HUES6 (cell line): Measurements from ENCODE around the gene RAD17.
"Not testable (repeated sequence)": the region's sequence is repeated elsewhere in the genome, so short reads cannot be mapped to it uniquely, and the experiment has no call there.

Experiments used
- H3K27ac ChIP-seq: 2 replicates; pipeline ENCODE4 v1.7.0; 2013; ENCODE audit warnings: low read depth, mild to moderate bottlenecking, low read length, inconsistent platforms
- H3K27me3 ChIP-seq: 2 replicates; pipeline ENCODE4 v1.6.1; 2013; ENCODE audit warnings: low read length; ENCODE audit not compliant: control insufficient read depth, insufficient read depth
- H3K36me3 ChIP-seq: 2 replicates; pipeline ENCODE4 v1.6.1; 2013; ENCODE audit warnings: low read length; ENCODE audit not compliant: control insufficient read depth, insufficient read depth
- H3K4me1 ChIP-seq: 2 replicates; pipeline ENCODE4 v1.6.1; 2013; ENCODE audit warnings: low read length; ENCODE audit not compliant: control insufficient read depth, insufficient read depth
- H3K4me3 ChIP-seq: 2 replicates; pipeline ENCODE4 v1.5.1; 2013; ENCODE audit warnings: low read depth, low read length
- H3K9ac ChIP-seq: one replicate; pipeline ENCODE4 v1.6.1; 2013; ENCODE audit warnings: mild to moderate bottlenecking, low read length
- H3K9me3 ChIP-seq: 2 replicates; pipeline ENCODE4 v1.6.1; 2013; ENCODE audit warnings: low read depth, low read length; ENCODE audit not compliant: control insufficient read depth, insufficient read depth

Gene RAD17

GRCh38 chr5:69359699-69360098, 9.9 kb upstream of the RAD17 start:
- Histone ChIP-seq H3K4me3 (no peak overlapping the region), H3K36me3 (peaks cover 26% of the 10 kb centered on the region), H3K9ac (no peak overlapping the region), H3K27ac (no peak overlapping the region), H3K9me3 (no peaks in the 10 kb centered on the region), H3K4me1 (no peaks in the 10 kb centered on the region), H3K27me3 (no peaks in the 10 kb centered on the region)

GRCh38 chr5:69360442-69360841, 9.2 kb upstream of the RAD17 start:
- H3K9ac ChIP-seq = no peak overlapping the region
- H3K4me3 ChIP-seq = no peak overlapping the region
- H3K27me3 ChIP-seq = no peaks in the 10 kb centered on the region
- no peaks in the 10 kb centered on the region for H3K4me1 ChIP-seq
- no peak overlapping the region for H3K27ac ChIP-seq
- H3K36me3 ChIP-seq = peaks cover 27% of the 10 kb centered on the region
- no peaks in the 10 kb centered on the region for H3K9me3 ChIP-seq

DNA sequence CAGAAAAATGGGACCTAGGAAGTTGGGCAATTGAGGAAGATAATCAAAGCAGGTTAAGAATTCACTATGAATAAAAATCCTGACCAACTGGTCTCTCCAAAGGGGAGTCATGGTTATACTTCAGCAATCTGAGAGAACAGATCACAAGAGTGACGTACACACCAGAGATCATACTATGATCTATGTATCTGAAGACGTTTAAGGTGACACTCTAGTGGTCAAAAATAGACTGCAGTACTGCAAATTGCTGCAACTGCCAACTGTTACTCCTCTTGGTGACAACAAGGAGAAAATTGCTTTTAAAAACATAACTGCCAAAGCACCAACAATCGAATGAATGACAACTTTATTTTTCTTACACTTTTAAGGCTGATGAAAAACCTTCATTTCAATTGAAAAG, 5.2 kb upstream of the RAD17 start:
- Histone ChIP-seq H3K4me1 (peaks cover 6% of the 10 kb centered on the region), H3K27ac (no peak overlapping the region), H3K36me3 (peaks cover 38% of the 10 kb centered on the region), H3K9ac (no peak overlapping the region), H3K9me3 (no peaks in the 10 kb centered on the region), H3K27me3 (no peaks in the 10 kb centered on the region), H3K4me3 (no peak overlapping the region)

DNA sequence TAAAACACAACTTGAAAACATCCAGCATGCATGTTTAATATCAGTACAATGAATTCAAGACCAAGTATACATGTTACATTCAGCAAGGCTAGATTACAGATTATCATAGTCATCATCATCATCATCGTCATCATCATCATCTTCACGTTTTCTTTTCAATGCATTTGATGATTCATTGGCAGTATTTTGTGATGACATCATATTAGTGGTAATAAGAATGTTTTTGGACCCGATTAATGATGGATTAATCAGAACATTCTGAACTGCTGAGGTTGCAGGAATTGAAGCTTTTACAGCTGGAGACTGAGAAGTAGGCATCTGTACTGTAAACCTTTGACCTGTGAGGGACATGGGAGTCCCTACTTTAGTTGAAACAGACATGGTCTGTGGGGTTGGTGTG, 4.8 kb upstream of the RAD17 start:
- peaks cover 38% of the 10 kb centered on the region for H3K36me3 ChIP-seq
- H3K27ac ChIP-seq = no peak overlapping the region
- no peaks in the 10 kb centered on the region for H3K9me3 ChIP-seq

GRCh38 chr5:69367697-69368279, 1.8 kb upstream of the RAD17 start:
- Histone ChIP-seq H3K36me3 (peaks cover 35% of the 10 kb centered on the region), H3K9me3 (no peaks in the 10 kb centered on the region), H3K9ac (peak overlapping the region; percentile 99), H3K4me3 (peak overlapping the region; percentile 87), H3K4me1 (peaks cover 6% of the 10 kb centered on the region), H3K27me3 (no peaks in the 10 kb centered on the region), H3K27ac (peak overlapping the region; percentile 97; the same call in 1 of the 2 replicates)

More for the DNA sequence above, 4.8 kb upstream of the RAD17 start:
- no peak overlapping the region for H3K9ac ChIP-seq
- no peak overlapping the region for H3K4me3 ChIP-seq
- peaks cover 6% of the 10 kb centered on the region for H3K4me1 ChIP-seq
- H3K27me3 ChIP-seq = no peaks in the 10 kb centered on the region

DNA sequence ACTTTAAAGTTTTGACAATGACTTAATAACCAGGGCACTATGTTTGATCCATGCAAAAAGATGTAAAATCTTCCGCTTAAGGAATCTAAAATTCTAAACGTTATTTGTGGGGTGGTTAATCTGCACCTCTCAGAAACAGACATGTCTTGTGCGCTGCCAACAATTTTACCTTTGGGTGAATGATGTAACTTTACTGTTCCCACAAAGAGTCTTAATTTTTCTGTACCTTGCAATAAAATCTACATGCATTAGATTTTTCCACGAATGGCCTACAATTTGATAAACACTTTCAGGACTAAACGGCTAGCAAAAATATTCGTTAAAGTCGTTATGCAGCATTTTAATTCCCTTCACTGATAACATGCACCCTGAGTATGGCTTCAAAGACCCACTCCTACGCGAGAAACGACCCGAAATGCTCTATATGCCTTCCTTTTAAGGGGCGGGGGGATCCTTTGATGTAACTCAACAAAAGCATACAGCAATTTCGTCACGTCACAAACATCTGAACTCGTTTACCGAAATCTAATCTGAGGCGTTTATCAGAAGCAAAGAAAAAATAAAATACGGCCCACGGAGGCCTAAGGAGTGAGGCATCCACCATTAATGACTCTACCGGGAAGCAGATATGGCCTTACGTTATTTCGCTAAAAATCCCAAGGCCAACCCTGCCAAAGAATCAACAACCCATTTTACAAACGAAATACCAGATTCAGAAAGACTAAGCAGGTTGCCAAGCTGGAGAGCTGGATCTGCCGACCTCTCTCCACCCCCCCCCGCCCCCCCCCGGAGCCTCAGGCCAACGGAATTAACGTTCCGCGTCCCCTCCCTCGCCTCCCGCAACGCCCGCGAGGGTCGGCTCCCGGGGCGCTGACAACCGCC, 919 bp upstream of the RAD17 start:
- peak overlapping the region; percentile 87 for H3K4me3 ChIP-seq
- no peaks in the 10 kb centered on the region for H3K9me3 ChIP-seq
- peak overlapping the region; percentile 99 for H3K9ac ChIP-seq
- H3K4me1 ChIP-seq = peaks cover 6% of the 10 kb centered on the region
- H3K27me3 ChIP-seq = no peaks in the 10 kb centered on the region
- peaks cover 31% of the 10 kb centered on the region for H3K36me3 ChIP-seq
- H3K27ac ChIP-seq = peak overlapping the region; percentile 97

DNA sequence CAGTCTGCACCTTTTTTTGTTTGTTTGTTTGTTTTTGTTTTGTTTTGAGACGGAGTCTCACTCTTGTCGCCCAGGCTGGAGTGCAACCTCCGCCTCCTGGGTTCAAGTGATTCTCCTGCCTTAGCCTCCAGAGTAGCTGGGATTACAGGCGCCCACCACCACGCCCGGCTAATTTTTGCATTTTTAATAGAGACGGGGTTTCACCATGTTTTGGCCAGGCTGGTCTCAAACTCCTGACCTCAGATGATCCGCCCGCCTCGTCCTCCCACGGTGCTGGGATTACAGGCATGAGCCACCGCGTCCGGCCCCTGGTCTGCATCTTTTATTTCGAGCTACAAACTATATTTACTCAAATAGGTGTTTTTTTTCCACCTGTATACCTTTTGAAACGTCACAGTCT, 717 bp downstream of the RAD17 start:
- not testable (repeated sequence) for H3K27ac ChIP-seq

DNA sequence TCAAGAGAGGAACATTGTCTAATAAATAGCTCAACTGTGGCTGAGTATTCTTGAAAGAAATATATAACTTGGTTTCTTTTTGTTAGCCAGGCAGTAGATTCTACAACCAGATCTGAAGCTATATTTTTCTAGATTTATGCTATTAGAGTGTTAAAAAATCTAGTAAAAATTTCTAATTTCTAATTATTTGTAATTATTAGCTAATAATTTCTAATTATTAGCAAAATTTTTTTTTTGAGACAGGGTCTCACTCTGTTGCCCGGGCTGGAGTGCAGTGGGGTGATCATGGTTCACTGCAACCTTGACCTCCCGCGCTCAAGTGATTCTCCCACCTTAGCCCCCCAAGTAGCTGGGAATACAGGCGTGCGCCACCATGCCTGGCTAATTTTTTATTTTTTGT, 2.8 kb downstream of the RAD17 start:
- Histone ChIP-seq H3K27me3 (no peaks in the 10 kb centered on the region), H3K4me1 (peaks cover 6% of the 10 kb centered on the region), H3K9ac (no peak overlapping the region), H3K36me3 (peaks cover 30% of the 10 kb centered on the region), H3K9me3 (no peaks in the 10 kb centered on the region), H3K27ac (no peak overlapping the region), H3K4me3 (no peak overlapping the region)

More for the DNA sequence above, 717 bp downstream of the RAD17 start:
- not testable (repeated sequence) for H3K27me3 ChIP-seq, H3K9me3 ChIP-seq, H3K4me1 ChIP-seq
- peak overlapping the region; percentile 99 for H3K9ac ChIP-seq
- H3K4me3 ChIP-seq = peak overlapping the region; percentile 87
- H3K36me3 ChIP-seq = peaks cover 35% of the 10 kb centered on the region

GRCh38 chr5:69374911-69375446, 5.4 kb downstream of the RAD17 start:
- Histone ChIP-seq H3K36me3 (peaks cover 48% of the 10 kb centered on the region), H3K27ac (no peak overlapping the region), H3K9ac (no peak overlapping the region), H3K27me3 (no peaks in the 10 kb centered on the region), H3K4me3 (no peak overlapping the region), H3K4me1 (no peaks in the 10 kb centered on the region), H3K9me3 (no peaks in the 10 kb centered on the region)

GRCh38 chr5:69378376-69378775, 8.8 kb downstream of the RAD17 start:
- Histone ChIP-seq H3K4me1 (no peaks in the 10 kb centered on the region), H3K4me3 (no peak overlapping the region), H3K9ac (no peak overlapping the region), H3K9me3 (no peaks in the 10 kb centered on the region), H3K27ac (no peak overlapping the region), H3K27me3 (no peaks in the 10 kb centered on the region), H3K36me3 (peaks cover 75% of the 10 kb centered on the region)

- H3K27ac ChIP-seq = no peak overlapping the region
- H3K9ac ChIP-seq = no peak overlapping the region
- H3K4me3 ChIP-seq = no peak overlapping the region
- H3K9me3 ChIP-seq = no peaks in the 10 kb centered on the region
- H3K27me3 ChIP-seq = no peaks in the 10 kb centered on the region
- no peaks in the 10 kb centered on the region for H3K4me1 ChIP-seq
- H3K36me3 ChIP-seq = peaks cover 33% of the 10 kb centered on the region
Observed at GRCh38 chr5:69404659-69405330, 35.2 kb downstream of the RAD17 start.
